ENCODE data around the gene SCNM1.
"Not testable (repeated sequence)": the region's sequence is repeated elsewhere in the genome, so short reads cannot be mapped to it uniquely, and the experiment has no call there.

The SCNM1 gene

GRCh38 chr1:151146412-151147131, 19.4 kb upstream of the SCNM1 start, which contains the start of gene SEMA6C:
Gene SEMA6C (minus strand): TSS chr1:151146631. CDS start chr1:151142621, 4,010 bp downstream.
- peak; percentile 74 to 80 (median 79) for DNase-seq (ENCODE audit: low read depth in 2 of 3, low spot score in 2 of 3)

DNA sequence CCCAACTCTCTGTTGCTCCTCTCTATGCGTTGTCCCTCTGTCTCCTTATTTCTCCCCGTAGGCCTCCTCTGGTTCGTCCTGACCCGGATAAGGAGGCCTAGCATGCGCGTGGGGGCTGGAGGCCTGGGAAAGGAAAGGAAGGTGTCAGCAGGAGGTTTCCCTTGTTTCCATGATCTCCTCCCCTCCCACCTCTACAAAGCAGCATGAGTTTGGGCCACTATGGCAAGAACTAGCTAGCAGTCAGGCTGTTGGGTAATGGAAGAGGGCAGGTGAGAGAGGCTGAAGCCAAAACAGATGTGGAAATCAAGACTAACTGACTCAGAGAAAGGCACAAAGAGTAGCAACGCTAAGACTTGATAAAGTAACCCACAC, 18.8 kb upstream of the SCNM1 start:
- DNase-seq (ENCODE audit: low read depth in 2 of 3, low spot score in 2 of 3): no peak

GRCh38 chr1:151147665-151148064, 18.3 kb upstream of the SCNM1 start:
- DNase-seq (ENCODE audit: low read depth in 2 of 3, low spot score in 2 of 3): no peak

- peak in 1 of 3 experiments; percentile 53 for DNase-seq (ENCODE audit: low read depth in 2 of 3, low spot score in 2 of 3)
Measured at GRCh38 chr1:151156515-151156819, 9.5 kb upstream of the SCNM1 start, which contains the start of gene TNFAIP8L2. Gene TNFAIP8L2 (plus strand): TSS chr1:151156649. CDS start chr1:151158698, 2,049 bp downstream.

GRCh38 chr1:151157067-151157531, 8.8 kb upstream of the SCNM1 start:
- DNase-seq (ENCODE audit: low read depth in 2 of 3, low spot score in 2 of 3): peak in 2 of 3 experiments; percentile 26 to 41

DNA sequence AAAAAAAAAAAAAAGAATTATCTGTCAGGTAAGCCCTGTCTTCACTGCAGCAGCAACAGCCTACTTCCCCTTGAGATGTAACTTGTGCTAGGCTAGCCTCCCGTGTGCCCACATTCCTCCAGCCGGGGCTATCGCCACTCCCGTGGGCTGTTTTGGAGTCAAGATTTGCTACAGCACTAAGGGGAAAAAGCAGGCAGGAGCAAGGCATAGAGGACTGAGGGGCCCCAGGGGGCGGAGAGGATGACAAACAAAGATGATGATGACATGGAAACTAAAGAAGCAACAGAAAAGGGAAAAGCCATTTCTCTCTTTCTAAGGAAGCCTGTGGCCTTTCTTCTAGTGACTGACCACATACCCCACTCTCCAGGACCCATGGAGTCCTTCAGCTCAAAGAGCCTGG, 7.6 kb upstream of the SCNM1 start:
- peak in 2 of 3 experiments; percentile 26 to 34 for DNase-seq (ENCODE audit: low read depth in 2 of 3, low spot score in 2 of 3)

DNA sequence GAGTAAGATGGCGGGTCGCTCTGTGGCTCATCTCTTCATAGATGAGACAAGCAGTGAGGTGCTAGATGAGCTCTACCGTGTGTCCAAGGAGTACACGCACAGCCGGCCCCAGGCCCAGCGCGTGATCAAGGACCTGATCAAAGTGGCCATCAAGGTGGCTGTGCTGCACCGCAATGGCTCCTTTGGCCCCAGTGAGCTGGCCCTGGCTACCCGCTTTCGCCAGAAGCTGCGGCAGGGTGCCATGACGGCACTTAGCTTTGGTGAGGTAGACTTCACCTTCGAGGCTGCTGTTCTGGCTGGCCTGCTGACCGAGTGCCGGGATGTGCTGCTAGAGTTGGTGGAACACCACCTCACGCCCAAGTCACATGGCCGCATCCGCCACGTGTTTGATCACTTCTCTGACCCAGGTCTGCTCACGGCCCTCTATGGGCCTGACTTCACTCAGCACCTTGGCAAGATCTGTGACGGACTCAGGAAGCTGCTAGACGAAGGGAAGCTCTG, 7.1 kb upstream of the SCNM1 start:
- no peak for DNase-seq (ENCODE audit: low read depth in 2 of 3, low spot score in 2 of 3)

DNA sequence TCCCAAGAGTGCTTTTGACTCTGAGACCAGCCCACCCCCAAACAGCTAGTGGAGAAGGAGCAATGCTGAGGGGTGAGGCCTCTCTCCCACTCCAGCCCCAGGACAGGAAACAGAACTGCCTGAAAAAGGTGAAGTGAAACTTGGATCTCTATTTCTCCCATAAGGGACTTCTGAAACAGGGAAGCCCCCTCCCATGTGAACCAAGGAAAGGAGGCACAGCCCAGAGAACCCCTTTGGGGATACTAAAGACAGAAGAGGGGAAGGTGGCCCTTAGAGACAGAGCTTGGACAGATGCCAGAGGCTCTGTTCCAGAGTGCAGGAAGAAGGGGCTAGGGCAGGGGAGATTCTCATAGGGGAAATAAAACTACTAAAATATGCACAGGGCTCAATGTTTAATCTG, 6.6 kb upstream of the SCNM1 start:
- DNase-seq (ENCODE audit: low read depth in 2 of 3, low spot score in 2 of 3): no peak

GRCh38 chr1:151164732-151165280, 1.1 kb upstream of the SCNM1 start:
- DNase-seq (ENCODE audit: low read depth in 2 of 3, low spot score in 2 of 3): no peak

GRCh38 chr1:151165281-151165737, 635 bp upstream of the SCNM1 start:
- no peak for DNase-seq (ENCODE audit: low read depth in 2 of 3, low spot score in 2 of 3)

DNA sequence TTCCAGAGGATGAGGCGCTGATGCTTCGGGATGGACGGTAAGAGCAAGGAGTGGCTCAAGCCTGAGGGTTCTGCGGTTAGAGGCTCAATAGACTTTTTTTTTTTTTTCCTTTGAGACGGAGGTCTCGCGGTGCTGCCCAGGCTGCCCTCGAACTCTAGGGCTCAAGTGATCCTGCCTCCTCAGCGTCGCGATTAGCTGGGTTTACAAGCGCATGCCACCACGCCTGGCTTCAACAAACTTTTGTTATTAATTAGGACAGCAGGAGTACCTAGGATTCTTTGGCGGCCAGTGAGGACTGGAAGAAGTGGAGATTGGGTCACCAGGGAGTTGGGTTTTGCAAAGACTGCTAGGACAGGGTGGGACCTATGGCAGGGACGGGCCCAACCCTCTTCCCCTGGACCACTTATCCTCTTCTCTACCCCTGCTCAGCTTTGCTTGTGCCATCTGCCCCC, 587 bp downstream of the SCNM1 start:
- DNase-seq (ENCODE audit: low read depth in 2 of 3, low spot score in 2 of 3): no peak

DNA sequence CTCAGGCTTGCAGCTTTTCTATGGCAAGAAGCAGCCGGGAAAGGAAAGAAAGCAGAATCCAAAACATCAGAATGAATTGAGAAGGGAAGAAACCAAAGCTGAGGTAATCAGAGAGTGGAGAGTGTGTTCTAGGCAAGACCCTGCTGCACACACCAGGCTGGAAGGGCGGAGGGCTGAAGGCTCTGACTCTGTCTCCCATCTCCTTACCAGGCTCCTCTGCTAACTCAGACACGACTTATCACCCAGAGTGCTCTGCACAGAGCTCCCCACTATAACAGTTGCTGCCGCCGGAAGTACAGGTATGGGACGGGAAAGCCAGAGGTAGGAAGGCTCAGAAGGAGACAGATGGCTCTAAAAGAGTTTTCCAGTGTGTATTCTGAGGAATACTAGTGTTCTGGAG, 1.2 kb downstream of the SCNM1 start:
- DNase-seq (ENCODE audit: low read depth in 2 of 3, low spot score in 2 of 3): no peak

GRCh38 chr1:151171190-151171589, 5.2 kb downstream of the SCNM1 start:
- DNase-seq (ENCODE audit: low read depth in 2 of 3, low spot score in 2 of 3): no peak

DNA sequence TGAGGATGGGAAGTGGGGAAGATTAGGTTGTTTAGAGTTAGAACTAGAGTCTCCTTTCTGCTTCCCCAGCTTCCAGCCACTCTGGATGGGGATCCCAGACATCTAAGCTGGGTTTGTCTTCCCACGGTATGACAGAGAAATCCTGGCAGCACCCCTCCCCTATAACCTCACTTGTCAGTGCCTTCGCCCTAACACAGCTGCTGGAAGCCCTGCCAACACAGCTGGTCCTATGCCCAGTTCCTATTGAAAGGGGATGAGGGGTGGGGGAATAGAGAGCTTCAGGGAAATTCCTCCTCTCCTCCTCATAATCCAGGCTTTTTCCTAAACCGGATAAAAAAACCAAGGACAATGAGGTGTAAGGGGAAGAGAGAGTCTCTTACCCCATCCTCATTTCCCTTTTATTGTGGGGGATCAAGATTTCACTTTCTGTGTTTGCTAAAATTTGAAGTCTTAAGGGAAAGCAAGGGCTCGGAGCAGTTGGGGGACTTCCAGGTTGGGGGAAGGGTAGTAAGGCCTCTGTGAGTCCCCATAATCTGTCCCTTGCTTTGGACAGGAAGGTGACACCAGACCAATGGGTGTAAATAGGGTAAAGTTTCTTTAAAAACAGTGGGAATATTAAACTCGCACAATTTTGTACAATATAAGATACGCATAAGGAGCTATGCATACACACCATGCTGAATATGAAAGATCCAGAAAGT, 9.2 kb downstream of the SCNM1 start:
- no peak for DNase-seq (ENCODE audit: low read depth in 2 of 3, low spot score in 2 of 3)

- DNase-seq (ENCODE audit: low read depth in 2 of 3, low spot score in 2 of 3): no peak
Measured at GRCh38 chr1:151175863-151176262, 9.9 kb downstream of the SCNM1 start, which contains the start of gene TMOD4. Gene TMOD4 (minus strand): TSS chr1:151175981. CDS start chr1:151174875, 1,106 bp downstream.

- DNase-seq (ENCODE audit: low read depth in 2 of 3, low spot score in 2 of 3): no peak
Measured at GRCh38 chr1:151176514-151177045, 10.6 kb downstream of the SCNM1 start.

DNA sequence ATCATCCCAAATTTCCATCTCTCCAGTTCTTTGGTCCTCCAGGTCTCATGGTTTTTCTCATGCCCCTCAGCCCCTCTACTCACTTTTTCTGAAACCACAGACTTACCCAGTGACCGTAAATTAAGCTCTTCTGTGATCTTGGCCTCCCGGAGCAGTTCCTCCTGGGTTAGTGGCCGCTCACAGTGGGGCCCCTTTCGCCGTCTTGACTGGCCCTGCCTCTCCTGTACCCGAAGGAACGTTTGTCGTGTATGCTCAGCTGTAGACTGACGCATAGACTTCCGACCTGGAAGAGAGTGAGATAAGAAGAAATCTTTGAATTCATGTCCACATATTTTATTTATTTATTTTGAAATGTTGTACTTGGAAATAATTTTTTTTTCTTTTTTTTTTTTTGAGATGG, 18.3 kb downstream of the SCNM1 start:
- DNase-seq (ENCODE audit: low read depth in 2 of 3, low spot score in 2 of 3): no peak

- no peak for DNase-seq (ENCODE audit: low read depth in 2 of 3, low spot score in 2 of 3)
Measured at GRCh38 chr1:151187205-151187604, 21.3 kb downstream of the SCNM1 start.

DNA sequence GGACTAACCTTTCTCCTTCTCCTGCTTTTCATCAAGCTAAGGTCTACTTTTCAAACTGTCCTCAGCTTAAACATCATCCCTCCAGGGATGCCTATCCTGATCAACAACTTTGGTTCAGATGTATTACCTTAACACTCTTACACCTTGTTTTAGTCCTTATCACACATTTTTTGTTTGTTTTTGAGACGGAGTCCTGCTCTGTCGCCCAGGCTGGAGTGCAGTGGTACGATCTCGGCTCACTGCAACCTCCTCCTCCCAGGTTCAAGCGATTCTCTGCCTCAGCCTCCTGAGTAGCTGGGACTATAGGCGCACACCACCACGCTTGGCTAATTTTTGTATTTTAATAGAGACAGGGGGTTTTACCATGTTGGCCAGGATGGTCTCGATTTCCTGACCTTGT, 22.7 kb downstream of the SCNM1 start:
- DNase-seq (ENCODE audit: low read depth in 2 of 3, low spot score in 2 of 3): not testable (repeated sequence)

DNA sequence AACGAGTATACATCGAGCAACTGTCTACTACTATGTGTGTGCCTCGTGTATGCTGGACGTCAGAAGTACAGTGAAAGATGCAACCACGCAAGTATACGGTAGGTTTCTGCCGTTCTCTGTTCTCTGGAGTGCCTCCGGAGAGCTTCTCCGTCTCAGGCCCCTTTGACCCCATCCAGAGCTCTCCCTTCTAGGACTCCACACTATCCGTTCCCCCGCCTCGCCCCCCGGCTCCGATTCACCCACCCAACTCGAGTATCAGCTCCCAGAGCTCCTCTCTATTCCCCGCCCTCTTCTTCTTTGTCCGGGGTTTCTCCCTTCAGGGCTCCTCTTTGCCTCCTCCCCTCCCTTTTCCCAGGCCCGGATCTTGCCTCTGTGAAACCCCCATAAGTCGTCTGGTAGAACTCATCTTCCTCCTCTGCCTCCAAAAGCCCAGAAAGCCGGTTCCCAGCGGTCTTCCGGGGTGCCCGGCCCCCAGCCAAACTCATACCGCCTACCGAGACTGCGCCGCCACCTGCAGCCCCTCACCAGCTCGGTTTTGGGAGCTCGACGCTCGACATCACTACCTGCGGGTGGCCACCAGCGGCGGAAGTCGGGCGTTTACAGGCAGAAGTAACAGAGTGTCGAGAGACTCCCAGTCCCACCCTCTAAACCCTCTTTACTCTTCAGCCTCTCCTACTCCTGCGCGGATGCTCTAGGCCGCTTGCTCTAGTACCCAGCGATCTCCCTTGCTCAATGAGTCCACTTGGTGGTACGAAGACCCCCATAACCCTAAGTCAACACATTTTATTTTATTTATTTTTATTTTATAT, 23.9 kb downstream of the SCNM1 start, which contains the start of gene VPS72:
Gene VPS72, minus strand, starts transcription at position 561 of the 809 bp plus-strand sequence. Its CDS starts 76 bp downstream, at position 485.
- DNase-seq (ENCODE audit: low read depth in 2 of 3, low spot score in 2 of 3): peak; percentile 56 to 69 (median 61)

All from activated CD8-positive, alpha-beta memory T cell treated with anti-CD3 and anti-CD28 coated beads for 48 hours (primary cell).